Testis (tissue), 2 donors: ENCODE results near the gene PRICKLE4.

Experiments used
- POLR2A ChIP-seq: fragments of 450-650 bp; IDR thresholded peaks from one replicate; pipeline ENCODE4 v1.6.1; 2017; ENCODE audit warnings: antibody characterized with exemption, mild to moderate bottlenecking, moderate library complexity
- TF ChIP-seq, protein P1 (sequence below), 3 experiments: fragments of 450-650 bp in 2 of 3; fragments of 200-600 bp in 1 of 3; sonication (generic) in 1 of 3; IDR thresholded peaks; one replicate each; pipeline ENCODE4 v1.5.1; 2016 to 2019; ENCODE audit warnings: antibody characterized with exemption in 3 of 3, mild to moderate bottlenecking in 2 of 3, moderate library complexity in 1 of 3

DNA sequence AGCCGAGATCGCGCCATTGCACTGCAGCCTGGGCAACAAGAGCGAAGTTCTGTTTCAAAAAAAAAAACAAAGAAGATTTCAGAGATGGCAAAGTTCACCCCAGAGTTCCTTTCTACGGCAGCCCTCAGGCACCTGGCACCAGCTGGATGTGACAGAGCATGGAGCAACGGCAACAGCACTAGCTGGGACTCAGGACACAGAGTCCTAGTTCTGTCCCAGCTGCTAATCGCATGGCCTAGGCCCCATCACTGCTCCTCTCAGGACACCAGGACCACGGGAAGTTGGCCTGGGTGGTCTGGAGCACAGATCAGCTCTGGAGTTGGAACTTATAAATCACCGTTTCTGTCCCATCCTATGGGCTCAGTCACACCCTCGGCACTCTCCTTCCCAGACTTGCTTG, 34.5 kb upstream of the PRICKLE4 start:
- no peak for TF ChIP-seq POLR2A
- TF ChIP-seq, protein P1, sequence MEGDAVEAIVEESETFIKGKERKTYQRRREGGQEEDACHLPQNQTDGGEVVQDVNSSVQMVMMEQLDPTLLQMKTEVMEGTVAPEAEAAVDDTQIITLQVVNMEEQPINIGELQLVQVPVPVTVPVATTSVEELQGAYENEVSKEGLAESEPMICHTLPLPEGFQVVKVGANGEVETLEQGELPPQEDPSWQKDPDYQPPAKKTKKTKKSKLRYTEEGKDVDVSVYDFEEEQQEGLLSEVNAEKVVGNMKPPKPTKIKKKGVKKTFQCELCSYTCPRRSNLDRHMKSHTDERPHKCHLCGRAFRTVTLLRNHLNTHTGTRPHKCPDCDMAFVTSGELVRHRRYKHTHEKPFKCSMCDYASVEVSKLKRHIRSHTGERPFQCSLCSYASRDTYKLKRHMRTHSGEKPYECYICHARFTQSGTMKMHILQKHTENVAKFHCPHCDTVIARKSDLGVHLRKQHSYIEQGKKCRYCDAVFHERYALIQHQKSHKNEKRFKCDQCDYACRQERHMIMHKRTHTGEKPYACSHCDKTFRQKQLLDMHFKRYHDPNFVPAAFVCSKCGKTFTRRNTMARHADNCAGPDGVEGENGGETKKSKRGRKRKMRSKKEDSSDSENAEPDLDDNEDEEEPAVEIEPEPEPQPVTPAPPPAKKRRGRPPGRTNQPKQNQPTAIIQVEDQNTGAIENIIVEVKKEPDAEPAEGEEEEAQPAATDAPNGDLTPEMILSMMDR (IDR thresholded peaks at IDR 0.05) = no peak
